ENCODE measurements around the gene KCP. TPM values are rescaled to one million over a fixed set of nuclear protein-coding genes. Genes with fewer than 3 reads are reported as not detected.

Gene KCP
- total and polyA plus RNA-seq, 2 of the 13 experiments (the other 11 are each of a cell fraction or from before 2014, with no cell fraction given): 0.37 to 1.0 TPM

DNA sequence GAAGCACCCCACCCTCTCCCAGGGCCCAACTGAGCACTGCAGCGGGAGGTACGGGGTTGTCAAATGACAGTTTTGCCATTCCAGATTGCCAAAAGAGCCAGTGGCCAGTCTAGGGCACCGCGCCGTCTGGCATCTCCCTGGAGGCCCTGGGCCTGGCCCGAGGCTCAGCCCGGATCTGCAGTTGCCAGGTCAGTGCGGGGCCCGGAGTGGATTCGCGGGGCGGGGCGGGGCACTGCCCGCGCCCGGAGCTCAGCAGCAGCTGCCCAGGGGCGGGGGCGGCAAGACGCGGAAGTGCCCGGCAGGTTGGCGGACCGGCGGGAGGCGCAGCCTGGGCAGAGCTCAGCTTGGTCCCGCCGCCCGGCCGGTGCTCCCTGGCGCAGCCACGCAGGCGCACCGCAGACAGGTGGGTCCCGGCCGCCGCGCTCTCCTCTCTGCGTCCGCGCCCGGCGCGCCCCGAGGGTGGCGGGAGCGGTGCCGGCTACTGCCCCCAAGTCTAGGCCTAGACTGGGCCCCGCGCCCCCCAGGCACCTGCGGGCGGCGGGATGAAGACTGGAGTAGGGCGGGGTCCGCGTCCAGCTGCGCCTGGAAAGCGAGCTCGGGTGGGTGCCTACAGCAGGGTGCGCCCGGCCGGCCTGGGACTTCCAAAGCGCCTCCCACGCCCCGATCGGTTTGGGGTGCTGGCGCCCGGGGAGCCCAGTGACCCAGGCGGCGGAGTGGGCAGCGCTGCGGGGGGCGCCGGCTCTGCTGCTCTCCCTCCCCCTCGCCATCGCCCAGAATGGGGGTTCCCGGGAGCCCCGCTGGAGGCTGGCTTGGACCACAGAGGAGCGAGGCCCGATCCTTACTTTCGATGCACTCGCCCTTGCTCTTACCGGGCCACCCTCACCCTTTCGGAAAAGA lies 27.4 kb upstream of the KCP start, which contains the start of gene IRF5 (continued):
- TF ChIP-seq CENPT (CRISPR knock-in tag; IDR thresholded peaks at IDR 0.05; ENCODE audit: low read depth) (no peak), ZBTB38 (CRISPR knock-in tag; IDR thresholded peaks at IDR 0.05) (no peak), ZNF383 (CRISPR knock-in tag; IDR thresholded peaks at IDR 0.05; ENCODE audit: borderline replicate concordance) (no peak), ZNF33B (CRISPR knock-in tag; IDR thresholded peaks at IDR 0.05) (no peak), ZBTB21 (CRISPR knock-in tag; IDR thresholded peaks at IDR 0.05) (no peak), ZNF552 (CRISPR knock-in tag; IDR thresholded peaks at IDR 0.05; ENCODE audit: borderline replicate concordance) (no peak), GLI4 (CRISPR knock-in tag; IDR thresholded peaks at IDR 0.05; ENCODE audit: borderline replicate concordance) (no peak), EP300 (IDR thresholded peaks at IDR 0.05; ENCODE audit: low read depth in 2 of 2, low read length in 2 of 2) (no peak), EP300 (CRISPR knock-in tag; IDR thresholded peaks at IDR 0.05; ENCODE audit: borderline replicate concordance) (no peak), KDM1A (CRISPR knock-in tag; IDR thresholded peaks at IDR 0.05) (no peak), MIER2 (CRISPR knock-in tag; IDR thresholded peaks at IDR 0.05) (no peak), RXRB (CRISPR knock-in tag; IDR thresholded peaks at IDR 0.05; ENCODE audit: borderline replicate concordance) (no peak), ZFY (CRISPR knock-in tag; IDR thresholded peaks at IDR 0.05) (peak; percentile 52), HNRNPLL (IDR thresholded peaks at IDR 0.05; ENCODE audit: low read depth, low read length, poor library complexity, severe bottlenecking) (no peak), SNAI1 (CRISPR knock-in tag; IDR thresholded peaks at IDR 0.05; ENCODE audit: borderline replicate concordance) (no peak), ZNF510 (CRISPR knock-in tag; IDR thresholded peaks at IDR 0.05; ENCODE audit: low read depth) (no peak), ZNF747 (CRISPR knock-in tag; IDR thresholded peaks at IDR 0.05; ENCODE audit: borderline replicate concordance) (no peak), NAIF1 (CRISPR knock-in tag; IDR thresholded peaks at IDR 0.05; ENCODE audit: borderline replicate concordance) (no peak)
- TF ChIP-seq, protein P1, sequence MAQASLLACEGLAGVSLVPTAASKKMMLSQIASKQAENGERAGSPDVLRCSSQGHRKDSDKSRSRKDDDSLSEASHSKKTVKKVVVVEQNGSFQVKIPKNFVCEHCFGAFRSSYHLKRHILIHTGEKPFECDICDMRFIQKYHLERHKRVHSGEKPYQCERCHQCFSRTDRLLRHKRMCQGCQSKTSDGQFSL (CRISPR knock-in tag; IDR thresholded peaks at IDR 0.05): no peak
- TF ChIP-seq, protein P2, sequence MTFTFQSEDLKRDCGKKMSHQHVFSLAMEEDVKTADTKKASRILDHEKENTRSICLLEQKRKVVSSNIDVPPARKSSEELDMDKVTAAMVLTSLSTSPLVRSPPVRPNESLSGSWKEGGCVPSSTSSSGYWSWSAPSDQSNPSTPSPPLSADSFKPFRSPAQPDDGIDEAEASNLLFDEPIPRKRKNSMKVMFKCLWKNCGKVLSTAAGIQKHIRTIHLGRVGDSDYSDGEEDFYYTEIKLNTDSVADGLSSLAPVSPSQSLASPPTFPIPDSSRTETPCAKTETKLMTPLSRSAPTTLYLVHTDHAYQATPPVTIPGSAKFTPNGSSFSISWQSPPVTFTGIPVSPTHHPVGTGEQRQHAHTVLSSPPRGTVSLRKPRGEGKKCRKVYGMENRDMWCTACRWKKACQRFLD (CRISPR knock-in tag; IDR thresholded peaks at IDR 0.05; ENCODE audit: borderline replicate concordance): no peak
- TF ChIP-seq, protein P3, sequence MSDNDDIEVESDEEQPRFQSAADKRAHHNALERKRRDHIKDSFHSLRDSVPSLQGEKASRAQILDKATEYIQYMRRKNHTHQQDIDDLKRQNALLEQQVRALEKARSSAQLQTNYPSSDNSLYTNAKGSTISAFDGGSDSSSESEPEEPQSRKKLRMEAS (IDR thresholded peaks at IDR 0.05): peak; percentile 27; the same call in 1 of the 2 replicates
- TF ChIP-seq, protein P4, sequence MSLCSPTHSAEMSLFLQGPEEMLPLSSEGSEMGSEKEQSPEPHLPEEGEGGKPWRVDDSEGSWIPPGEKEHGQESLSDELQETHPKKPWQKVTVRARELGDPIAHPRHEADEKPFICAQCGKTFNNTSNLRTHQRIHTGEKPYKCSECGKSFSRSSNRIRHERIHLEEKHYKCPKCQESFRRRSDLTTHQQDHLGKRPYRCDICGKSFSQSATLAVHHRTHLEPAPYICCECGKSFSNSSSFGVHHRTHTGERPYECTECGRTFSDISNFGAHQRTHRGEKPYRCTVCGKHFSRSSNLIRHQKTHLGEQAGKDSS (CRISPR knock-in tag; IDR thresholded peaks at IDR 0.05; ENCODE audit: borderline replicate concordance, low read depth): no peak
- TF ChIP-seq, protein P5, sequence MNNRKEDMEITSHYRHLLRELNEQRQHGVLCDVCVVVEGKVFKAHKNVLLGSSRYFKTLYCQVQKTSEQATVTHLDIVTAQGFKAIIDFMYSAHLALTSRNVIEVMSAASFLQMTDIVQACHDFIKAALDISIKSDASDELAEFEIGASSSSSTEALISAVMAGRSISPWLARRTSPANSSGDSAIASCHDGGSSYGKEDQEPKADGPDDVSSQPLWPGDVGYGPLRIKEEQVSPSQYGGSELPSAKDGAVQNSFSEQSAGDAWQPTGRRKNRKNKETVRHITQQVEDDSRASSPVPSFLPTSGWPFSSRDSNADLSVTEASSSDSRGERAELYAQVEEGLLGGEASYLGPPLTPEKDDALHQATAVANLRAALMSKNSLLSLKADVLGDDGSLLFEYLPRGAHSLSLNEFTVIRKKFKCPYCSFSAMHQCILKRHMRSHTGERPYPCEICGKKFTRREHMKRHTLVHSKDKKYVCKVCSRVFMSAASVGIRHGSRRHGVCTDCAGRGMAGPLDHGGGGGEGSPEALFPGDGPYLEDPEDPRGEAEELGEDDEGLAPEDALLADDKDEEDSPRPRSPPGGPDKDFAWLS (CRISPR knock-in tag; IDR thresholded peaks at IDR 0.05; ENCODE audit: borderline replicate concordance): no peak
- TF ChIP-seq, protein P6, sequence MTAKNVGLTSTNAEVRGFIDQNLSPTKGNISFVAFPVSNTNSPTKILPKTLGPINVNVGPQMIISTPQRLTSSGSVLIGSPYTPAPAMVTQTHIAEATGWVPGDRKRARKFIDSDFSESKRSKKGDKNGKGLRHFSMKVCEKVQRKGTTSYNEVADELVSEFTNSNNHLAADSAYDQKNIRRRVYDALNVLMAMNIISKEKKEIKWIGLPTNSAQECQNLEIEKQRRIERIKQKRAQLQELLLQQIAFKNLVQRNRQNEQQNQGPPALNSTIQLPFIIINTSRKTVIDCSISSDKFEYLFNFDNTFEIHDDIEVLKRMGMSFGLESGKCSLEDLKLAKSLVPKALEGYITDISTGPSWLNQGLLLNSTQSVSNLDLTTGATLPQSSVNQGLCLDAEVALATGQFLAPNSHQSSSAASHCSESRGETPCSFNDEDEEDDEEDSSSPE (CRISPR knock-in tag; IDR thresholded peaks at IDR 0.05): no peak
